ENCODE data around the gene CARD10. TPM values are rescaled to one million over a fixed set of nuclear protein-coding genes. Genes with fewer than 3 reads are reported as not detected.

The CARD10 gene
- total RNA-seq, 1 donor from 2014 or later: 64.0 TPM

- no peaks in the 10 kb centered on the region for H3K36me3 ChIP-seq (ENCODE audit: control insufficient read depth, insufficient read depth, low read length)
- TF ChIP-seq CTCF (IDR thresholded peaks at IDR 0.05; ENCODE audit: insufficient read depth, low read length, poor library complexity, severe bottlenecking): peak; percentile 96
- no peak for DNase-seq (ENCODE audit: low read depth)
- H3K4me3 ChIP-seq (ENCODE audit: low read depth, low read length): no peak overlapping the region
- peaks cover 4% of the 10 kb centered on the region for H3K27me3 ChIP-seq (ENCODE audit: control insufficient read depth, insufficient read depth, low read length)
Observed at GRCh38 chr22:37457093-37457893, 61.9 kb downstream of the CARD10 start.

GRCh38 chr22:37456346-37456745, 62.9 kb downstream of the CARD10 start:
- no peaks in the 10 kb centered on the region for H3K36me3 ChIP-seq (ENCODE audit: control insufficient read depth, insufficient read depth, low read length)
- H3K27me3 ChIP-seq (ENCODE audit: control insufficient read depth, insufficient read depth, low read length): no peaks in the 10 kb centered on the region
- no peak for TF ChIP-seq CTCF (IDR thresholded peaks at IDR 0.05; ENCODE audit: insufficient read depth, low read length, poor library complexity, severe bottlenecking)
- DNase-seq (ENCODE audit: low read depth): no peak
- no peak overlapping the region for H3K4me3 ChIP-seq (ENCODE audit: low read depth, low read length)

GRCh38 chr22:37455896-37456295, 63.3 kb downstream of the CARD10 start:
- DNase-seq (ENCODE audit: low read depth): no peak
- no peak for TF ChIP-seq CTCF (IDR thresholded peaks at IDR 0.05; ENCODE audit: insufficient read depth, low read length, poor library complexity, severe bottlenecking)
- H3K36me3 ChIP-seq (ENCODE audit: control insufficient read depth, insufficient read depth, low read length): no peaks in the 10 kb centered on the region
- H3K4me3 ChIP-seq (ENCODE audit: low read depth, low read length): no peak overlapping the region
- no peaks in the 10 kb centered on the region for H3K27me3 ChIP-seq (ENCODE audit: control insufficient read depth, insufficient read depth, low read length)

- no peak overlapping the region for H3K4me3 ChIP-seq (ENCODE audit: low read depth, low read length)
- DNase-seq (ENCODE audit: low read depth): peak; percentile 81
- TF ChIP-seq CTCF (IDR thresholded peaks at IDR 0.05; ENCODE audit: insufficient read depth, low read length, poor library complexity, severe bottlenecking): no peak
- no peaks in the 10 kb centered on the region for H3K27me3 ChIP-seq (ENCODE audit: control insufficient read depth, insufficient read depth, low read length)
- H3K36me3 ChIP-seq (ENCODE audit: control insufficient read depth, insufficient read depth, low read length): no peaks in the 10 kb centered on the region
Observed at GRCh38 chr22:37454857-37455686, 64.1 kb downstream of the CARD10 start.

GRCh38 chr22:37453696-37454095, 65.5 kb downstream of the CARD10 start:
- H3K4me3 ChIP-seq (ENCODE audit: low read depth, low read length): no peak overlapping the region
- no peak for DNase-seq (ENCODE audit: low read depth)

More at GRCh38 chr22:37453696-37454095, 65.5 kb downstream of the CARD10 start:
- Histone ChIP-seq H3K27me3 (ENCODE audit: control insufficient read depth, insufficient read depth, low read length) (no peaks in the 10 kb centered on the region), H3K36me3 (ENCODE audit: control insufficient read depth, insufficient read depth, low read length) (no peaks in the 10 kb centered on the region)
- no peak for TF ChIP-seq CTCF (IDR thresholded peaks at IDR 0.05; ENCODE audit: insufficient read depth, low read length, poor library complexity, severe bottlenecking)
